DOHH2 (cell line): ENCODE data around the gene DNAJC17.

Experiments used
- H3F3A ChIP-seq: fragments of 200-600 bp; sonication (generic), shearing (Covaris generic); 2 replicates; pipeline ENCODE4 v1.6.0; 2016; ENCODE audit warnings: antibody characterized with exemption, mild to moderate bottlenecking; ENCODE audit not compliant: control insufficient read depth, insufficient read depth
- H3K27ac ChIP-seq: fragments of 200-600 bp; sonication (generic); 2 replicates; pipeline ENCODE4 v1.5.1; 2014; ENCODE audit warnings: low read depth, mild to moderate bottlenecking, low read length, moderate library complexity
- H3K27me3 ChIP-seq: fragments of 200-600 bp; sonication (generic); 2 replicates; pipeline ENCODE4 v1.6.1; 2014; ENCODE audit warnings: mild to moderate bottlenecking, low read length, mixed read lengths; ENCODE audit not compliant: control insufficient read depth
- H3K36me3 ChIP-seq: fragments of 200-600 bp; sonication (generic); 2 replicates; pipeline ENCODE4 v1.6.1; 2014; ENCODE audit warnings: mild to moderate bottlenecking, low read length, moderate library complexity, mixed read lengths; ENCODE audit not compliant: control insufficient read depth
- H3K4me1 ChIP-seq: fragments of 200-600 bp; sonication (generic); 2 replicates; pipeline ENCODE4 v1.6.1; 2014; ENCODE audit warnings: mild to moderate bottlenecking, low read length, mixed read lengths; ENCODE audit not compliant: control insufficient read depth
- H3K4me2 ChIP-seq: fragments of 200-600 bp; sonication (generic); 2 replicates; pipeline ENCODE4 v1.6.0; 2014; ENCODE audit warnings: mild to moderate bottlenecking, low read length, moderate library complexity
- H3K4me3 ChIP-seq: fragments of 200-600 bp; sonication (generic); 2 replicates; pipeline ENCODE4 v1.5.1; 2014; ENCODE audit warnings: mild to moderate bottlenecking, low read length, mixed read lengths
- H3K79me2 ChIP-seq: fragments of 200-600 bp; sonication (generic); 2 replicates; pipeline ENCODE4 v1.6.1; 2014; ENCODE audit warnings: mild to moderate bottlenecking, low read length, mixed read lengths; ENCODE audit not compliant: control insufficient read depth
- H3K9me2 ChIP-seq: fragments of 200-600 bp; sonication (generic); replicated peaks from 2 replicates; pipeline ENCODE4 v1.6.1; 2014; ENCODE audit warnings: mild to moderate bottlenecking, low read length, mixed read lengths; ENCODE audit not compliant: control insufficient read depth
- H3K9me3 ChIP-seq: fragments of 200-600 bp; sonication (generic); 2 replicates; pipeline ENCODE4 v1.6.1; 2014; ENCODE audit warnings: antibody characterized with exemption, low read length, mixed read lengths; ENCODE audit not compliant: control insufficient read depth, insufficient read depth
- H4K20me1 ChIP-seq: fragments of 200-600 bp; sonication (generic); 2 replicates; pipeline ENCODE4 v1.6.0; 2014; ENCODE audit warnings: low read depth, mild to moderate bottlenecking, antibody characterized with exemption, low read length, moderate library complexity; ENCODE audit not compliant: control insufficient read depth, insufficient read depth
- EZH2phosphoT487 ChIP-seq: fragments of 200-600 bp; sonication (generic); IDR thresholded peaks from 2 replicates; pipeline ENCODE4 v1.6.1; 2017; ENCODE audit warnings: borderline replicate concordance, mild to moderate bottlenecking, antibody characterized with exemption, low read length, moderate library complexity, mixed read lengths
- TF ChIP-seq, protein P1 (sequence below): fragments of 200-600 bp; sonication (generic); IDR thresholded peaks from one replicate; pipeline ENCODE4 v1.5.1; 2014; ENCODE audit warnings: antibody characterized with exemption, mild to moderate bottlenecking, low read depth, low read length; ENCODE audit not compliant: poor library complexity, severe bottlenecking

The DNAJC17 gene

DNA sequence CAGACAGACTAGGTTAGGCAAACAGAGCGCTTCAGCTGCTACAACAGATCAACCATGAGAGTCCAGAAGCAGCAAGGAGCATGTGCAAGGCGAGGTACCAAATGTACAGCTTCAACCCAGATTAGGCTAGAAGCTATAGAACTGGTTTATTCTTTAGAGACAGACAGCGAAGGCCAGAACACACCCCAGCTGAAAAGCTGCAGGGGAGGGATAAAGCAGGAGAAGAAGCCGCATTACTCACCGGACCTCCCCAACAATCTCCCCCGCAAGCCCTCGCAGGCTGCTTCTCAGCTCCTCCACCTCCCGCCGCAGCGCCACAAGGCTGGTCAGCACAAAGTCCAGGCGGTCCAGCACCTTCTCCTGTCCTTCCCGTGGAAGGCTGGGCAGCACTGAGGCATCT is 55.5 kb downstream of the DNAJC17 start:
- TF ChIP-seq, protein P1, sequence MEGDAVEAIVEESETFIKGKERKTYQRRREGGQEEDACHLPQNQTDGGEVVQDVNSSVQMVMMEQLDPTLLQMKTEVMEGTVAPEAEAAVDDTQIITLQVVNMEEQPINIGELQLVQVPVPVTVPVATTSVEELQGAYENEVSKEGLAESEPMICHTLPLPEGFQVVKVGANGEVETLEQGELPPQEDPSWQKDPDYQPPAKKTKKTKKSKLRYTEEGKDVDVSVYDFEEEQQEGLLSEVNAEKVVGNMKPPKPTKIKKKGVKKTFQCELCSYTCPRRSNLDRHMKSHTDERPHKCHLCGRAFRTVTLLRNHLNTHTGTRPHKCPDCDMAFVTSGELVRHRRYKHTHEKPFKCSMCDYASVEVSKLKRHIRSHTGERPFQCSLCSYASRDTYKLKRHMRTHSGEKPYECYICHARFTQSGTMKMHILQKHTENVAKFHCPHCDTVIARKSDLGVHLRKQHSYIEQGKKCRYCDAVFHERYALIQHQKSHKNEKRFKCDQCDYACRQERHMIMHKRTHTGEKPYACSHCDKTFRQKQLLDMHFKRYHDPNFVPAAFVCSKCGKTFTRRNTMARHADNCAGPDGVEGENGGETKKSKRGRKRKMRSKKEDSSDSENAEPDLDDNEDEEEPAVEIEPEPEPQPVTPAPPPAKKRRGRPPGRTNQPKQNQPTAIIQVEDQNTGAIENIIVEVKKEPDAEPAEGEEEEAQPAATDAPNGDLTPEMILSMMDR = no peak
- no peak for TF ChIP-seq EZH2phosphoT487
- Histone ChIP-seq H3K9me2 (no peaks in the 10 kb centered on the region), H3F3A (peaks cover 3% of the 10 kb centered on the region; the same call in 1 of the 2 replicates), H3K9me3 (no peaks in the 10 kb centered on the region), H3K27me3 (no peaks in the 10 kb centered on the region), H4K20me1 (no peaks in the 10 kb centered on the region), H3K4me2 (no peak overlapping the region; the same call in 1 of the 2 replicates), H3K27ac (no peak overlapping the region), H3K4me3 (no peak overlapping the region), H3K79me2 (peaks cover 54% of the 10 kb centered on the region), H3K36me3 (peaks cover 67% of the 10 kb centered on the region), H3K4me1 (peaks cover 37% of the 10 kb centered on the region)

DNA sequence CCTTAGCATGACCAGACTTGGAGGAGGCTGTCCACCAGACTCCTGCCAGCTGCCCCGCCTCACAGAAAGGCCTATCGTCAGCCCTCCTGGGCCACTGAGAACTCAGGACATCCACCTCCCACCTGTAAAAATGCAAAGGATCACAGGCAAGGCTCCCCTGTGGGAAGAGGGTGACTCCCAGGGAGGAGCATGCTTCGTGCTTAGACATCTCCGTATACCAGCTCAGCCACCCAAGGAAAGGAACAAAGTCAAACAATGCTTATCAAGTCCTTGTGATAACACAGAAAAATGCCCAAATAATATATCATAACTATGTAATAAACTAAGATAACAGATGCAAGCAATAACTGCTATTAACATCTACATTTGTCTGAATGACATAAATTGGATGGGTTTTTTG is 56.4 kb downstream of the DNAJC17 start:
- Histone ChIP-seq H3K27ac (no peak overlapping the region), H3K27me3 (no peaks in the 10 kb centered on the region), H3K4me2 (no peak overlapping the region), H3K4me1 (peaks cover 29% of the 10 kb centered on the region), H3K9me3 (no peaks in the 10 kb centered on the region), H3K79me2 (peaks cover 54% of the 10 kb centered on the region), H4K20me1 (no peaks in the 10 kb centered on the region), H3K4me3 (no peak overlapping the region), H3K9me2 (no peaks in the 10 kb centered on the region), H3K36me3 (peaks cover 71% of the 10 kb centered on the region), H3F3A (peaks cover 3% of the 10 kb centered on the region; the same call in 1 of the 2 replicates)
- TF ChIP-seq, protein P1 = no peak
- no peak for TF ChIP-seq EZH2phosphoT487

DNA sequence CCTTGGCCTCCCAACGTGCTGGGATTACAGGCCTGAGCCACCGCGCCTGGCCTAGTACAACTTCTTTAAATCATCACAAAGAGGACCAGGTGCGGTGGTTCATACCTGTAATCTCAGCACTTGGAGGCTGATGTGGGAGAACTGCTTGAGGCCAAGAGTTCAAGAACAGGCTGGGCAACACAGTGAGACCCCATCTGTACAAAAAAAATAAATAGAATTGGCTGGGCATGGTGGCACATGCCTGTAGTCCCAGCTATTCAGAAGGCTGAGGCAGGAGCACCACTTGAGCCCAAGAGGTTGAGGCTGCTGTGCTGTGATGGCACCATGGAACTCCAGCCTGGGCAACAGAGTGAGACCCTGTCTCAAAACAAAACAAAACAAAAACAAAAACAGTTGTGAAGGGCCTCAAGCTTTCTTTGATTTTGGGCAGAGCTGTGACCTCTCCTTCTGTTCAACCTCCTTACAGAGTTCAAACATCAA is 58.1 kb downstream of the DNAJC17 start:
- H3K79me2 ChIP-seq = peaks cover 49% of the 10 kb centered on the region
- no peaks in the 10 kb centered on the region for H3K27me3 ChIP-seq
- no peaks in the 10 kb centered on the region for H3K9me3 ChIP-seq
- H3K9me2 ChIP-seq = no peaks in the 10 kb centered on the region
- no peak overlapping the region for H3K27ac ChIP-seq
- H3F3A ChIP-seq = peaks cover 3% of the 10 kb centered on the region; the same call in 1 of the 2 replicates
- TF ChIP-seq EZH2phosphoT487 = no peak
- TF ChIP-seq, protein P1 = no peak
- peaks cover 21% of the 10 kb centered on the region for H3K4me1 ChIP-seq
- H3K4me3 ChIP-seq = no peak overlapping the region
- H3K4me2 ChIP-seq = no peak overlapping the region
- H4K20me1 ChIP-seq = no peaks in the 10 kb centered on the region
- peaks cover 80% of the 10 kb centered on the region for H3K36me3 ChIP-seq
